Psoas muscle (tissue), 8 donors: ENCODE measurements around the gene PRPF40A. TPM values are rescaled to one million over a fixed set of nuclear protein-coding genes. Genes with fewer than 3 reads are reported as not detected.

Experiments
- ATAC-seq, 4 donors: fragments of 200-7000 bp; cut with Tn5 transposase; one replicate each; pipeline ENCODE4 v1.9.1; 2020; ENCODE audit warnings: moderate library complexity in 3 of 4, mild to moderate bottlenecking in 2 of 4
- DNase-seq, 2 donors: peaks; one replicate each; pipeline ENCODE4 v3.0.0-alpha.2; 2020
- H3K27ac ChIP-seq: fragments of 200-600 bp; one replicate; pipeline ENCODE4 v1.8.0; 2022
- H3K27me3 ChIP-seq, 3 donors: fragments of 200-600 bp in 1 of 3; one replicate each; pipeline versions ENCODE4 v1.6.1 to v1.8.0; 2013 to 2022; ENCODE audit warnings: low read length in 2 of 3, mild to moderate bottlenecking in 2 of 3, moderate library complexity in 1 of 3; ENCODE audit not compliant: insufficient read depth in 3 of 3
- H3K36me3 ChIP-seq, 2 donors: fragments of 200-600 bp in 1 of 2; one replicate each; pipeline versions ENCODE4 v1.6.1 to v1.8.0; 2013 to 2022; ENCODE audit warnings: low read depth in 1 of 2, mild to moderate bottlenecking in 1 of 2, moderate library complexity in 1 of 2; ENCODE audit not compliant: insufficient read depth in 1 of 2
- H3K4me1 ChIP-seq: fragments of 200-600 bp; one replicate; pipeline ENCODE4 v1.8.0; 2022
- H3K4me3 ChIP-seq: fragments of 200-600 bp; one replicate; pipeline ENCODE4 v1.8.0; 2022; ENCODE audit warnings: mild to moderate bottlenecking
- H3K9me3 ChIP-seq: fragments of 200-600 bp; one replicate; pipeline ENCODE4 v1.8.0; 2022
- WGBS, 3 donors: extraction: QIAGEN DNeasy Blood & Tissue Kit; methylation state at CpG; one replicate each; pipeline versions ENCODE4 v1.1.6 to v1.1.7; 2013; 5-methylcytosine and 5-hydroxymethylcytosine counted together
- intact Hi-C, 2 donors: fragments of 100-400 bp; cut with DNase I; formaldehyde crosslinking; loops; one replicate each; pipeline versions ENCODE4 v1.11.0 to v1.14.2; 2022
- polyA plus RNA-seq, 3 donors: library from polyadenylated mRNA; stranded (reverse); fragments of 200-250 nt; gene quantifications; one replicate each; pipeline ENCODE4 v1.2.3, GENCODE V29; 2013
- total RNA-seq, 4 donors: library from RNA; stranded (reverse); fragmentation: NEBNext Ultra II Directional in 2 of 4; extraction: Animal tissue kit (Norgen Biotek cat#: 25700) in 2 of 4; gene quantifications; one replicate each; pipeline versions ENCODE4 v1.2.1 to v1.2.4, GENCODE V29; 2021 to 2023
- TF ChIP-seq, protein P1 (sequence below): fragments of 200-600 bp; IDR thresholded peaks from one replicate; pipeline ENCODE4 v1.8.0; 2022; ENCODE audit warnings: antibody characterized with exemption
- donor health status: healthy with polysubstance abuse.
- donor health status: DM: no; HTN: no; CAD: no; lungs with moderate emphysema.
- donor health status: Bipolar disorder and iron deficiency.
- donor health status: healthy.
- donor health status: DM: yes; HTN: yes; CAD: no.
- donor health status: DM: no; HTN: no; CAD: no.
- donor health status: DM: no; HTN: no; CAD: no.
- donor health status: DM: yes; HTN: yes; CAD: no.

The PRPF40A gene
- total and polyA plus RNA-seq, 7 donors, result 19.6 to 53.7 (median 39.6) TPM

DNA sequence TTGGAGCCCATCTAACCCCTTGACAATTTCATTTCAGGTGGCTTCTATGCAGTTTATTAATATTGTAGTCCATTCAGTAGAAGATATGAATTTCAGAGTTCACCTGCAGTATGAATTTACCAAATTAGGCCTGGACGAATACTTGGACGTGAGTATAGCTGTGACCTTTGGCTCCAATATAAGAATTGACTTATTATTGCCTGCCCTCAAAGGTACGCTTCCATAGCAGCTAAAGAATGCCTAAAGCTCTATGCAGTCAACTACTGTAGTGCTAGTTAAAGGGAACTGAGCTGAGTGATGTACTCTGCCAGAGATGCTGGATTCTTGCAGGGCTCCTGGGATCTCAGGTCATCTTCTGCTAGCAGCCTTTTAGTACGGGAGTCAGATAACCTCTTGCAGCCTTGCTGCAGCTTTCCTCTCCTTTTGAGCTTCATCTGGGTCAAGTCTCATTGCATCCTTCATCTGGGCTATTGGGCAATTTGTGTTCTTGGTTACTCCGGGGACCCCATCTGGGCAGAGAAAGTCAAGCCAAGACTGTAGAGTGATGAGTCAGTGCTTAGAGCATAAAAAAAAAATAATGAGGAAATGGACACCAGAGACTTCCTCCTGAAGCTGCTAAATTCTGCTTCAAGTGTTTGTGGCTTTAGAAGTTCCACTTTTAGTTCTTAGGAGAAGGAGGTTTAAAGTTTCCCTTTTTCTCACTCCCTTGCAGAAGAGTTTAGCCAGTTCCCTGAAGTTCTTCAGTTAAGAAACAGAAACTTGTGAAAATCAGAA, 105.6 kb downstream of the PRPF40A start:
- TF ChIP-seq, protein P1, sequence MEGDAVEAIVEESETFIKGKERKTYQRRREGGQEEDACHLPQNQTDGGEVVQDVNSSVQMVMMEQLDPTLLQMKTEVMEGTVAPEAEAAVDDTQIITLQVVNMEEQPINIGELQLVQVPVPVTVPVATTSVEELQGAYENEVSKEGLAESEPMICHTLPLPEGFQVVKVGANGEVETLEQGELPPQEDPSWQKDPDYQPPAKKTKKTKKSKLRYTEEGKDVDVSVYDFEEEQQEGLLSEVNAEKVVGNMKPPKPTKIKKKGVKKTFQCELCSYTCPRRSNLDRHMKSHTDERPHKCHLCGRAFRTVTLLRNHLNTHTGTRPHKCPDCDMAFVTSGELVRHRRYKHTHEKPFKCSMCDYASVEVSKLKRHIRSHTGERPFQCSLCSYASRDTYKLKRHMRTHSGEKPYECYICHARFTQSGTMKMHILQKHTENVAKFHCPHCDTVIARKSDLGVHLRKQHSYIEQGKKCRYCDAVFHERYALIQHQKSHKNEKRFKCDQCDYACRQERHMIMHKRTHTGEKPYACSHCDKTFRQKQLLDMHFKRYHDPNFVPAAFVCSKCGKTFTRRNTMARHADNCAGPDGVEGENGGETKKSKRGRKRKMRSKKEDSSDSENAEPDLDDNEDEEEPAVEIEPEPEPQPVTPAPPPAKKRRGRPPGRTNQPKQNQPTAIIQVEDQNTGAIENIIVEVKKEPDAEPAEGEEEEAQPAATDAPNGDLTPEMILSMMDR, result no peak
- peak; percentile 79 to 86 (median 82) for ATAC-seq
- DNase-seq, result peak; percentile 55 to 62
- intact Hi-C loops, result no loop called here
- Histone ChIP-seq H3K9me3 (no peaks in the 10 kb centered on the region), H3K27ac (peak overlapping the region; percentile 76), H3K36me3 (peaks cover 0 to 5% of the 10 kb centered on the region in 2 donors), H3K4me3 (peak overlapping the region; percentile 35), H3K4me1 (peaks cover 55% of the 10 kb centered on the region), H3K27me3 (no peaks in the 10 kb centered on the region)
- WGBS, 3 donors, result 57 to 64% (median 61%) methylated on average over 5 of the region's 5 CpGs

DNA sequence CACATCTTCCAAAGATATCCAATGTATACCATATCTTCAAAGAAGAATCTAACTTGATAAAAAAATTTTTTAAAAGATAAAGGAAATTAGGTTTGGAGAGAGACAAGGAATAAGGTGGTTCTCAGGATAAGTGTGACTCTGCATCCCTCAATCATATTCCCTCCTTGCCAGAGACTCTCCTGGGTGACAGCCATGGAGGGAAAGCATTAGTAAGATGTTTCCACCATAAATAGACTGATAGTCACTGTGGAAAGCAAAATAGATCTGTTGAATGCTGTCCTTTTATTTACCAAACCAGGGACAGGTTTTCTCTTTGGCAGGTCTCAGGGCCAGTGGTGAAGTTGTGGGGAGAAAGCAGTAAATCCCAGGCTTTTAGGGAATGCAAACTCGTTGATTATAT, 107.6 kb downstream of the PRPF40A start:
- Histone ChIP-seq H3K36me3 (peaks cover 0 to under 1% of the 10 kb centered on the region in 2 donors), H3K27ac (peak overlapping the region; percentile 76), H3K4me3 (no peak overlapping the region), H3K27me3 (no peaks in the 10 kb centered on the region), H3K9me3 (no peaks in the 10 kb centered on the region), H3K4me1 (peaks cover 51% of the 10 kb centered on the region)
- TF ChIP-seq, protein P1, result no peak
- 23 to 57% (median 45%) methylated on average over 1 of the region's 1 CpG for WGBS, 3 donors
- peak; percentile 47 to 82 (median 76) for ATAC-seq
- DNase-seq, result no peak
- intact Hi-C loops, result no loop called here

GRCh38 chr2:152609154-152609553, 108.1 kb downstream of the PRPF40A start:
- Histone ChIP-seq H3K9me3 (no peaks in the 10 kb centered on the region), H3K27ac (peak overlapping the region; percentile 76), H3K4me3 (no peak overlapping the region), H3K27me3 (no peaks in the 10 kb centered on the region), H3K36me3 (no peaks in the 10 kb centered on the region), H3K4me1 (peaks cover 51% of the 10 kb centered on the region)
- intact Hi-C loops, result no loop called here
- ATAC-seq (peak in 2 of 4 donors; percentile 6 to 10), DNase-seq (no peak)
- WGBS, 3 donors, result 53 to 58% (median 53%) methylated on average over 2 of the region's 2 CpGs
- TF ChIP-seq, protein P1, result no peak

DNA sequence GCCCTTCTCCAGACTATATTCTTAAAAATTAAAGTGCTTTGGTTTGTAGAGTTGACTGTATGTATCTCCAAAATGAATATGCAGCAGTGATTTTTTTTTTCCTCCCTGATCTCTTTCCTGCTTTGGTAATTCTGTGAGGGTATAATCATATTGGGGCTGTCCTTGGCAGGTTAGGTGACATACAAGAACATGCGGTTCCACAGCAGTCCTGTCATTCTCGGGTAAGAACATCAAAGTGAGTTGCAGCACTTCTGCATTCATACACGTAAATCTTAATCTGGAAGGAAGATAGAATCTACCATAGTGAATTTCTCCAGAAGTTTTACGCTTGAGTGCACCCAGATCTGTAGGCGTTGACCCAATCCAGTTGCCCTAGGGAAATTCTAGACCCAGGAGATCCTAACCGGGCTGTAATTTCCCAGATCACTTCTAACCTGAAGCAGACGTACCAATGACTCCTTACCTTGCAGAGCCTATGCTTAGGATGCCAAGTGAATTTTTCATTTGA, 109.4 kb downstream of the PRPF40A start:
- intact Hi-C loops, result no loop called here
- no peaks in the 10 kb centered on the region for H3K9me3 ChIP-seq
- H3K36me3 ChIP-seq, result no peaks in the 10 kb centered on the region
- H3K27ac ChIP-seq, result peak overlapping the region; percentile 47
- ATAC-seq (peak in 3 of 4 donors; percentile 32 to 68 (median 43)), DNase-seq (no peak)
- 40 to 73% (median 47%) methylated on average over 7 of the region's 7 CpGs for WGBS, 3 donors
- TF ChIP-seq, protein P1, result no peak
- no peak overlapping the region for H3K4me3 ChIP-seq
- peaks cover 49% of the 10 kb centered on the region for H3K4me1 ChIP-seq
- no peaks in the 10 kb centered on the region for H3K27me3 ChIP-seq
